Calu3 (cell line): Measurements from ENCODE around the gene TRIM9. TPM values are rescaled to one million over a fixed set of nuclear protein-coding genes. Genes with fewer than 3 reads are reported as not detected.
A peak's percentile ranks its signal among the peaks of the same experiment; 100 is the strongest.

Experiments
- BruUV-seq: library from RNA; stranded (reverse); fragments of 400-500 nt; replicated peaks from 2 replicates; lab custom pipeline; 2021; lab: Mats Ljungman, UMichigan
- CTCF ChIA-PET: fragments of 300-600 bp; sonication (Branson Sonifier 250); formaldehyde crosslinking; loops from one replicate; lab custom pipeline; 2022; ENCODE audit warnings: antibody characterized with exemption; lab: Charles Lee
- DNase-seq: peaks from one replicate; pipeline ENCODE4 v3.0.0; 2022
- H3K27ac Mint-ChIP-seq: one replicate; pipeline ENCODE4 v1.8.0; 2022; ENCODE audit warnings: mixed read lengths; ENCODE audit not compliant: unreplicated experiment
- H3K27me3 Mint-ChIP-seq: one replicate; pipeline ENCODE4 v1.8.0; 2022; ENCODE audit warnings: mixed read lengths; ENCODE audit not compliant: unreplicated experiment
- H3K36me3 Mint-ChIP-seq: one replicate; pipeline ENCODE4 v1.8.0; 2022; ENCODE audit warnings: mild to moderate bottlenecking, moderate library complexity, mixed read lengths; ENCODE audit not compliant: insufficient read depth, unreplicated experiment
- H3K4me1 Mint-ChIP-seq: one replicate; pipeline ENCODE4 v1.8.0; 2022; ENCODE audit warnings: mild to moderate bottlenecking, low read depth, mixed read lengths; ENCODE audit not compliant: unreplicated experiment
- H3K4me3 Mint-ChIP-seq: one replicate; pipeline ENCODE4 v1.8.0; 2022; ENCODE audit warnings: mild to moderate bottlenecking, low read depth, moderate library complexity, mixed read lengths; ENCODE audit not compliant: unreplicated experiment
- H3K9me3 Mint-ChIP-seq: one replicate; pipeline ENCODE4 v1.8.0; 2022; ENCODE audit warnings: low read depth, mixed read lengths; ENCODE audit not compliant: unreplicated experiment
- CTCF ChIP-seq: fragments of 200-600 bp; IDR thresholded peaks from one replicate; pipeline ENCODE4 v1.8.0; 2022; ENCODE audit warnings: antibody characterized with exemption; ENCODE audit not compliant: unreplicated experiment
- intact Hi-C: fragments of 100-400 bp; cut with micrococcal nuclease; formaldehyde crosslinking; loops from one replicate; pipeline ENCODE4 v1.10.0; 2022; ENCODE audit not compliant: unreplicated experiment
- total RNA-seq: library from RNA; stranded (reverse); gene quantifications from 2 replicates; pipeline ENCODE4 v1.2.3, GENCODE V29; 2022

The TRIM9 gene
- total RNA-seq, 1 experiment from 2014 or later, result 1.6 TPM

GRCh38 chr14:50970886-50971781 lies 123.8 kb downstream of the TRIM9 start:
- no peaks in the 10 kb centered on the region for H3K36me3 Mint-ChIP-seq
- TF ChIP-seq CTCF, result no peak
- no peaks in the 10 kb centered on the region for H3K9me3 Mint-ChIP-seq
- H3K4me1 Mint-ChIP-seq, result no peaks in the 10 kb centered on the region
- peaks cover 12% of the 10 kb centered on the region for H3K27me3 Mint-ChIP-seq
- BruUV-seq, result no TSS peak
- intact Hi-C loops, result no loop called here
- CTCF ChIA-PET, result no interaction called here
- no peak for DNase-seq
- no peak overlapping the region for H3K27ac Mint-ChIP-seq
- H3K4me3 Mint-ChIP-seq, result no peak overlapping the region

- CTCF ChIA-PET, result interaction anchor here (0.6 to 0.7 kb wide), 2 partner anchors 37 to 107 kb away, joined by 3 read pairs; no protein-coding TSS in a partner anchor
- peaks cover 9% of the 10 kb centered on the region for H3K27me3 Mint-ChIP-seq
- H3K9me3 Mint-ChIP-seq, result no peaks in the 10 kb centered on the region
These were observed 127.1 kb downstream of the TRIM9 start for GRCh38 chr14:50967790-50968189.

GRCh38 chr14:50967103-50967502 lies 127.8 kb downstream of the TRIM9 start:
- no peak for TF ChIP-seq CTCF
- Mint-ChIP-seq H3K27ac (no peak overlapping the region), H3K36me3 (no peaks in the 10 kb centered on the region), H3K9me3 (no peaks in the 10 kb centered on the region), H3K4me3 (no peak overlapping the region), H3K27me3 (peaks cover 2% of the 10 kb centered on the region), H3K4me1 (peaks cover 28% of the 10 kb centered on the region)
- intact Hi-C loops, result no loop called here
- BruUV-seq, result no TSS peak
- no peak for DNase-seq
- CTCF ChIA-PET, result interaction anchor here (0.6 to 0.7 kb wide), 2 partner anchors 38 to 107 kb away, joined by 3 read pairs; no protein-coding TSS in a partner anchor

More at GRCh38 chr14:50967790-50968189, 127.1 kb downstream of the TRIM9 start:
- Mint-ChIP-seq H3K36me3 (no peaks in the 10 kb centered on the region), H3K4me1 (peaks cover 22% of the 10 kb centered on the region), H3K4me3 (no peak overlapping the region), H3K27ac (no peak overlapping the region)
- no peak for TF ChIP-seq CTCF
- DNase-seq, result no peak
- BruUV-seq, result no TSS peak
- intact Hi-C loops, result no loop called here

- intact Hi-C loops, result loop anchor here (5.0 kb wide), 1 partner anchor 687 kb away; the partner anchor contains the start of gene FRMD6
- H3K4me3 Mint-ChIP-seq, result no peak overlapping the region
- CTCF ChIA-PET, result interaction anchor here (0.6 to 1.6 kb wide), 7 partner anchors 9 to 497 kb away, joined by 3 to 8 read pairs (median 3); partner anchors contain the start of gene TRIM9
- peaks cover 43% of the 10 kb centered on the region for H3K4me1 Mint-ChIP-seq
- DNase-seq, result peak; percentile 64
- TF ChIP-seq CTCF, result no peak
- H3K27ac Mint-ChIP-seq, result no peak overlapping the region
- H3K9me3 Mint-ChIP-seq, result no peaks in the 10 kb centered on the region
- no peaks in the 10 kb centered on the region for H3K36me3 Mint-ChIP-seq
- H3K27me3 Mint-ChIP-seq, result no peaks in the 10 kb centered on the region
- BruUV-seq, result no TSS peak
These were observed 130.1 kb downstream of the TRIM9 start for GRCh38 chr14:50964683-50965390.
